Progenitor cell of endocrine pancreas (in vitro differentiated cells): Measurements from ENCODE around the gene DBP. TPM values are rescaled to one million over a fixed set of nuclear protein-coding genes. Genes with fewer than 3 reads are reported as not detected.

Experiments
- DNase-seq: peaks from one replicate; pipeline ENCODE4 v3.0.0; 2021; ENCODE audit warnings: low spot score; ENCODE audit not compliant: unreplicated experiment
- H3K27ac Mint-ChIP-seq: 2 replicates; pipeline ENCODE4 v1.8.0; 2021; ENCODE audit warnings: mild to moderate bottlenecking, moderate library complexity, mixed read lengths
- H3K27me3 Mint-ChIP-seq: 2 replicates; pipeline ENCODE4 v1.8.0; 2021; ENCODE audit warnings: mixed read lengths
- H3K36me3 Mint-ChIP-seq: 2 replicates; pipeline ENCODE4 v1.8.0; 2022; ENCODE audit warnings: mixed read lengths; ENCODE audit not compliant: insufficient read depth
- H3K4me1 Mint-ChIP-seq: 2 replicates; pipeline ENCODE4 v1.8.0; 2021; ENCODE audit warnings: low read depth, mixed read lengths
- H3K4me3 Mint-ChIP-seq: 2 replicates; pipeline ENCODE4 v1.8.0; 2021; ENCODE audit warnings: low read depth, mild to moderate bottlenecking, moderate library complexity, mixed read lengths
- H3K9me3 Mint-ChIP-seq: 2 replicates; pipeline ENCODE4 v1.8.0; 2021; ENCODE audit warnings: low read depth, mixed read lengths
- total RNA-seq: library from RNA; stranded (reverse); gene quantifications from 2 replicates; pipeline ENCODE4 v1.2.1, GENCODE V29; 2021
- TF ChIP-seq, protein P1 (sequence below): fragments of 200-600 bp; sonication (generic); IDR thresholded peaks from one replicate; pipeline ENCODE4 v1.5.0; 2021; ENCODE audit warnings: antibody characterized with exemption, mild to moderate bottlenecking; ENCODE audit not compliant: unreplicated experiment

Gene DBP
- total RNA-seq, 1 donor from 2014 or later: 5.3 TPM

DNA sequence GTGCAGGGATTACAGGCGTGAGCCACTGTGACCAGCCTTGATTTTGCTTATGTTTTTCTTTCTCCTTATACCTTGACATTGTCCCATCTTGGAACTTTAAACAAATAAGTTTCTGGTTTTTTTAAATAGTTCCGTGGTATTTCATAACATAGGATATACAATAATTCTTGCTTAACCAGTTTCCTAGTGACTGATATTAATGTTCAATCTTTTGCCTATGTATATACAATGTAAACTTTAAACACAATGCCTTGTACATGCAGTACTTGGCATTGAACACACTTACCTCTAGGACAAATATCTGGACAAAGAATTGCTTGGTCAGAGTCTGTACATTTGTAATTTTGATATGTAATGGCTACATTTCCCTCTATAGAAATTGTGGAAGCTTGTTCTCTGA, 55.0 kb downstream of the DBP start:
- Mint-ChIP-seq H3K27me3 (peaks cover 15% of the 10 kb centered on the region), H3K4me1 (peaks cover 1% of the 10 kb centered on the region)

More for the DNA sequence above, 55.0 kb downstream of the DBP start:
- Mint-ChIP-seq H3K4me3 (no peak overlapping the region), H3K27ac (no peak overlapping the region), H3K36me3 (no peaks in the 10 kb centered on the region), H3K9me3 (peaks cover 3% of the 10 kb centered on the region)
- DNase-seq: no peak
- TF ChIP-seq, protein P1, sequence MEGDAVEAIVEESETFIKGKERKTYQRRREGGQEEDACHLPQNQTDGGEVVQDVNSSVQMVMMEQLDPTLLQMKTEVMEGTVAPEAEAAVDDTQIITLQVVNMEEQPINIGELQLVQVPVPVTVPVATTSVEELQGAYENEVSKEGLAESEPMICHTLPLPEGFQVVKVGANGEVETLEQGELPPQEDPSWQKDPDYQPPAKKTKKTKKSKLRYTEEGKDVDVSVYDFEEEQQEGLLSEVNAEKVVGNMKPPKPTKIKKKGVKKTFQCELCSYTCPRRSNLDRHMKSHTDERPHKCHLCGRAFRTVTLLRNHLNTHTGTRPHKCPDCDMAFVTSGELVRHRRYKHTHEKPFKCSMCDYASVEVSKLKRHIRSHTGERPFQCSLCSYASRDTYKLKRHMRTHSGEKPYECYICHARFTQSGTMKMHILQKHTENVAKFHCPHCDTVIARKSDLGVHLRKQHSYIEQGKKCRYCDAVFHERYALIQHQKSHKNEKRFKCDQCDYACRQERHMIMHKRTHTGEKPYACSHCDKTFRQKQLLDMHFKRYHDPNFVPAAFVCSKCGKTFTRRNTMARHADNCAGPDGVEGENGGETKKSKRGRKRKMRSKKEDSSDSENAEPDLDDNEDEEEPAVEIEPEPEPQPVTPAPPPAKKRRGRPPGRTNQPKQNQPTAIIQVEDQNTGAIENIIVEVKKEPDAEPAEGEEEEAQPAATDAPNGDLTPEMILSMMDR: no peak

Other genes starting within 250 kb of the DBP start
- 207 and 213 TPM in 2 replicates for gene KDELR1, start 245.8 kb downstream of the DBP start, total RNA-seq
- 0.22 and 0.34 TPM in 2 replicates for gene GRIN2D, start 243.7 kb downstream of the DBP start, total RNA-seq
- 35.7 and 35.9 TPM in 2 replicates for gene GRWD1, start 191.4 kb downstream of the DBP start, total RNA-seq
- 2.0 TPM in 2 replicates for gene KCNJ14, start 181.8 kb downstream of the DBP start, total RNA-seq
- 248 TPM in 2 replicates for gene CYTH2, start 168.0 kb downstream of the DBP start, total RNA-seq
- gene LMTK3, start 125.5 kb downstream of the DBP start, total RNA-seq: 11.4 and 12.7 TPM in 2 replicates
- gene SULT2B1, start 85.2 kb downstream of the DBP start, total RNA-seq: not detected in 2 replicates
- gene SPACA4, start 30.6 kb downstream of the DBP start, total RNA-seq: not detected in 2 replicates
- gene FAM83E, start 22.3 kb downstream of the DBP start, total RNA-seq: 3.8 and 4.3 TPM in 2 replicates
- gene RPL18, start 18.2 kb downstream of the DBP start, total RNA-seq: 1,379 and 1,392 TPM in 2 replicates
- gene SPHK2, start 17.9 kb downstream of the DBP start, total RNA-seq: 137 and 138 TPM in 2 replicates
- 8.9 and 9.6 TPM in 2 replicates for gene CA11, start 8.8 kb upstream of the DBP start, total RNA-seq
- 0.91 and 1.0 TPM in 2 replicates for gene NTN5, start 35.6 kb upstream of the DBP start, total RNA-seq
- 1.4 and 2.4 TPM in 2 replicates for gene FUT2, start 58.6 kb upstream of the DBP start, total RNA-seq
- 2.0 and 2.1 TPM in 2 replicates for gene MAMSTR, start 82.3 kb upstream of the DBP start, total RNA-seq
- 1.9 and 2.4 TPM in 2 replicates for gene RASIP1, start 103.2 kb upstream of the DBP start, total RNA-seq
- gene IZUMO1, start 109.5 kb upstream of the DBP start, total RNA-seq: 0.55 and 1.0 TPM in 2 replicates
- 5.4 and 6.9 TPM in 2 replicates for gene FUT1, start 115.3 kb upstream of the DBP start, total RNA-seq
- not detected in 2 replicates for gene FGF21, start 118.1 kb upstream of the DBP start, total RNA-seq
- gene BCAT2, start 173.7 kb upstream of the DBP start, total RNA-seq: 61.0 and 70.0 TPM in 2 replicates
- 20.5 and 22.1 TPM in 2 replicates for gene HSD17B14, start 199.1 kb upstream of the DBP start, total RNA-seq
- 8.5 and 11.7 TPM in 2 replicates for gene PLEKHA4, start 231.2 kb upstream of the DBP start, total RNA-seq
- gene PPP1R15A, start 235.0 kb upstream of the DBP start, total RNA-seq: 44.5 and 48.9 TPM in 2 replicates